Measurements from ENCODE around the gene GABRB3.

The GABRB3 gene

DNA sequence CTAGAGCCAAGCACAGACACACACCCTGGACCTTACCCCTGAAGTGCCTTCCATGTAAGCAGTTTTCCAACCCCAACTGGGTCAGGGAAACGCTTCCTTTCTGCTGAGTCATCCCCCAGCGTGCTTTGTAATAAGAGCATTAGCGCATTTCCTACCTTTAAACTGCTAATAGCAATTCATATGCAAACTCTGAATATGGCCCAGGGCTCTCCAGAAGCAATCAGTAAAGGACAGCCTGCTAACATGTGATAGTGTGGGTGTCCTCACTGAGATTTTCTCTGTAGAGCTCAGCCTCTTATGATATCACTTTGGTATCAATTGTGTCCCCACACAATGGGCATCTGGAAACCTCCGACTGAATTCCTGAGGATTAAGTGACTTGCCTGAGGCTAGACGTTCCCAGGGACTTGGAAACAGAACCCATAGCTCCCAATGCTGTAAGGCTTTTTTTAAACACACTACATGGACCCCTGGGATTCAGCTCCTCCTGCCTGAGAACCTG is 5.6 kb downstream of the GABRB3 start:
- no peak for TF ChIP-seq CTCF (IDR thresholded peaks at IDR 0.05; ENCODE audit: extremely low read depth, insufficient read depth, missing control alignments)
- in situ Hi-C loops (cut with MboI; ENCODE audit: low pct_unique_long_range_greater_than_20kb, low sequenced_read_pairs, unreplicated experiment): no loop called here
- no peak for DNase-seq (ENCODE audit: low spot score)

- DNase-seq (ENCODE audit: low spot score): no peak
- in situ Hi-C loops (cut with MboI; ENCODE audit: low pct_unique_long_range_greater_than_20kb, low sequenced_read_pairs, unreplicated experiment): no loop called here
- no peak for TF ChIP-seq CTCF (IDR thresholded peaks at IDR 0.05; ENCODE audit: extremely low read depth, insufficient read depth, missing control alignments)
These were observed 6.6 kb downstream of the GABRB3 start for GRCh38 chr15:26766262-26766661.

DNA sequence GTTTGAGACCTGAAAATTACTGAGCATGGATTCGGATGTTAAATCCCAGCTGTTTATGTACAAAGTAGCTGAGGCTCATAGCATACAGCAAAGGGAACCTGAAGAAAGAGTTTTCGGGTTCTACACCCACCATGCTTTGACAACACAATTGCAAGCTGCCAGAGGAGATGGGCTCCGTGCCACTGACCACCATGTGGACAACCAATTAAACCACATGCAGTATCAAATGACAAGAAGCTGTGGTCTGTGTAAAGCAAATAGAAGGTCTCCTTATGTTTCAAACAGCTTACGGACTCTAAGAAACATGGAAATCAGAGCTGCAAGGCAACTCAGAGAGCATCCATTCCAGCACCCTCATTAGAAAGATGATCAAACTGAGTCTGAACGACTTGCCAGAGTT is 12.9 kb downstream of the GABRB3 start:
- in situ Hi-C loops (cut with MboI; ENCODE audit: low pct_unique_long_range_greater_than_20kb, low sequenced_read_pairs, unreplicated experiment): no loop called here
- no peak for TF ChIP-seq CTCF (IDR thresholded peaks at IDR 0.05; ENCODE audit: extremely low read depth, insufficient read depth, missing control alignments)
- DNase-seq (ENCODE audit: low spot score): no peak

DNA sequence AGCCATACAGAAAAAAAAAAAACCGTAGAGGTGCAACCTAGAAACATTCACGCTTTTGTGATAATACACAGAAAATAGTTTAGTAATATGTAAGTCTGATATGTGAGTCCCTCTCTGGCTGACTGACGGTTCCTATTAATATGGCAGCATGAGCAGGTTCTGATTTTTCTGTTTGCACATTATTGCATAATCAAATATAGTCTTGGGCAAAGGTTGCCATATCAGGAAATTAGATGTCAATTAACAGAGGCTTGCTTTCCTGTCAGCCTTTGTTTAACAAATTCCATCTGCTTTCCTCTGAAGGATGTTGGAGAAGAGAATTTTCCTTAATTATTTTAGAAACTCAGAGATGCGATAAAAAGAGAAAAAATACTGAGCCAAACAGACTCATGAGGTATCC is 14.8 kb downstream of the GABRB3 start:
- in situ Hi-C loops (cut with MboI; ENCODE audit: low pct_unique_long_range_greater_than_20kb, low sequenced_read_pairs, unreplicated experiment): no loop called here
- no peak for TF ChIP-seq CTCF (IDR thresholded peaks at IDR 0.05; ENCODE audit: extremely low read depth, insufficient read depth, missing control alignments)

GRCh38 chr15:26757141-26757540 is 15.7 kb downstream of the GABRB3 start:
- no peak for TF ChIP-seq CTCF (IDR thresholded peaks at IDR 0.05; ENCODE audit: extremely low read depth, insufficient read depth, missing control alignments)
- in situ Hi-C loops (cut with MboI; ENCODE audit: low pct_unique_long_range_greater_than_20kb, low sequenced_read_pairs, unreplicated experiment): no loop called here

More for the DNA sequence above, 14.8 kb downstream of the GABRB3 start:
- no peak for DNase-seq (ENCODE audit: low spot score)

DNA sequence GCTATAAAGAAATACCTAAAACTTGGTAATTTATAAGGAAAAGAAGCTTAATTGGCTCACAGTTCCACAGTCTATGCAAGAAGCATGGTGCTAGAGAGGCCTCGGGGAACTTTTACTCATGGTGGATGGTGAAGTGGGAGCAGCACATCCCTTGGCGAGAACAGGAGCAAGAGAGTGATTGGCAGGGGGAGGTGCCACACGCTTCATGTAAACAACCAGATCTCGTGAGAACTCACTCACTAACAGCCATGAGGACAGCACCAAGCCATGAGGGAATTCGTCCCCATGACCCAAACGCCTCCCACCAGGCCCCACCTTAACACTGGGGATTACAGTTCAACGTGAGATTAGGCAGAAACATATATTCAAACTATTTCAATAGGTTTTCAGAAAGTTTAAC is 28.0 kb downstream of the GABRB3 start:
- TF ChIP-seq CTCF (IDR thresholded peaks at IDR 0.05; ENCODE audit: extremely low read depth, insufficient read depth, missing control alignments): no peak
- in situ Hi-C loops (cut with MboI; ENCODE audit: low pct_unique_long_range_greater_than_20kb, low sequenced_read_pairs, unreplicated experiment): no loop called here
- no peak for DNase-seq (ENCODE audit: low spot score)

More at GRCh38 chr15:26757141-26757540, 15.7 kb downstream of the GABRB3 start:
- no peak for DNase-seq (ENCODE audit: low spot score)

DNA sequence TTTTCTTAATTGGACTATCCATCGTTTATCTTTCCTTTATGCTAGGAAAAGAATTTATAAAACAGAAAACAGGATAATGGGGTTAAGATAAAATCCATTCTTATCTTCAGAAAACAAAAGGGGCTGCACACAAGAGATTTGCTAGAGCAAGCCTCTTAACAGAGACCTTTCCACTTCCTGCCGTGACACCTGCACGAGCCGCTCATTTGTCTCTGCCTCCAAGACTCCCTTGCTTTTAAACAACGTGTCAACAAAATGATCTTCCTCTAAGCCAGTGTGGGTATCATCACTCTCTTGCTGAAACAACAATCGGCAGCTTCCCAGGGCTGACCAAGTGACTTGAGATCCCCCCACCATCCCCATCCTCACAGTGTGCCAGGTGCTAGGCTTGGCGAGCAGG is 33.1 kb downstream of the GABRB3 start:
- no peak for DNase-seq (ENCODE audit: low spot score)
- in situ Hi-C loops (cut with MboI; ENCODE audit: low pct_unique_long_range_greater_than_20kb, low sequenced_read_pairs, unreplicated experiment): no loop called here
- TF ChIP-seq CTCF (IDR thresholded peaks at IDR 0.05; ENCODE audit: extremely low read depth, insufficient read depth, missing control alignments): no peak
